PC-3 (cell line): ENCODE measurements around the gene KRTAP4-3. TPM values are rescaled to one million over a fixed set of nuclear protein-coding genes. Genes with fewer than 3 reads are reported as not detected.
A peak's percentile ranks its signal among the peaks of the same experiment; 100 is the strongest.

Source experiments
- ATAC-seq: fragments of 200-7000 bp; cut with Tn5 transposase; 2 replicates; pipeline ENCODE4 v1.9.1; 2020; ENCODE audit warnings: mild to moderate bottlenecking, moderate library complexity
- BruUV-seq: library from RNA; stranded (reverse); fragments of 400-500 nt; replicated peaks from 2 replicates; lab custom pipeline; 2021; lab: Mats Ljungman, UMichigan
- CTCF ChIA-PET: fragments of 300-600 bp; sonication (Branson Sonifier 250); formaldehyde crosslinking; loops from one replicate; lab custom pipeline; 2022; ENCODE audit warnings: antibody characterized with exemption; lab: Charles Lee
- POLR2A ChIA-PET: fragments of 300-600 bp; sonication (Branson Sonifier 250); formaldehyde crosslinking; loops from one replicate; lab custom pipeline; 2022; ENCODE audit warnings: antibody characterized with exemption; ENCODE audit not compliant: unreplicated experiment; lab: Charles Lee
- DNase-seq: peaks from one replicate; pipeline ENCODE4 v3.0.0-alpha.2; 2015
- H2AFZ ChIP-seq: fragments of 300-600 bp; sonication (generic); 2 replicates; pipeline ENCODE4 v1.6.0; 2016; ENCODE audit warnings: antibody characterized with exemption, low read length
- H3F3A ChIP-seq: fragments of 300-600 bp; sonication (generic); one replicate; pipeline ENCODE4 v1.6.0; 2017; ENCODE audit warnings: antibody characterized with exemption, low read length, control low read depth, mild to moderate bottlenecking; ENCODE audit not compliant: unreplicated experiment
- H3K27ac ChIP-seq: fragments of 300-600 bp; sonication (generic); 2 replicates; pipeline ENCODE4 v1.5.1; 2016; ENCODE audit warnings: mild to moderate bottlenecking, low read length
- H3K27me3 ChIP-seq: fragments of 300-600 bp; sonication (generic); 2 replicates; pipeline ENCODE4 v1.6.1; 2016; ENCODE audit warnings: low read length, mixed read lengths
- H3K36me3 ChIP-seq: fragments of 300-600 bp; sonication (generic); 2 replicates; pipeline ENCODE4 v1.6.1; 2016; ENCODE audit warnings: low read depth, mixed run types, low read length, mixed read lengths
- H3K4me1 ChIP-seq: fragments of 300-600 bp; sonication (generic); 2 replicates; pipeline ENCODE4 v1.5.1; 2016; ENCODE audit warnings: low read length; ENCODE audit not compliant: insufficient read depth
- H3K4me2 ChIP-seq: fragments of 300-600 bp; sonication (generic); 2 replicates; pipeline ENCODE4 v1.6.0; 2016; ENCODE audit warnings: low read length
- H3K4me3 ChIP-seq: fragments of 300-600 bp; sonication (generic); 2 replicates; pipeline ENCODE4 v1.5.1; 2016; ENCODE audit warnings: mild to moderate bottlenecking, low read length, mixed read lengths
- H3K79me2 ChIP-seq: fragments of 300-600 bp; sonication (generic); 2 replicates; pipeline ENCODE4 v1.6.1; 2017; ENCODE audit warnings: low read length, mixed read lengths
- H3K9ac ChIP-seq: fragments of 300-600 bp; sonication (generic); 2 replicates; pipeline ENCODE4 v1.6.0; 2016; ENCODE audit warnings: mild to moderate bottlenecking, low read length
- H3K9me2 ChIP-seq: fragments of 300-600 bp; sonication (generic); replicated peaks from 2 replicates; pipeline ENCODE4 v1.6.1; 2016; ENCODE audit warnings: mixed run types, low read length, mixed read lengths
- H3K9me3 ChIP-seq: fragments of 300-600 bp; sonication (generic); 2 replicates; pipeline ENCODE4 v1.6.1; 2016; ENCODE audit warnings: low read length, mixed read lengths
- H4K20me1 ChIP-seq: fragments of 300-600 bp; sonication (generic); 2 replicates; pipeline ENCODE4 v1.6.1; 2016; ENCODE audit warnings: low read length, mixed read lengths
- CTCF ChIP-seq: fragments of 300-600 bp; sonication (generic); conservative IDR thresholded peaks from 2 replicates; pipeline ENCODE4 v1.5.1; 2017; ENCODE audit warnings: antibody characterized with exemption, low read depth, mild to moderate bottlenecking, low read length
- EZH2 ChIP-seq: fragments of 300-600 bp; sonication (generic); IDR thresholded peaks from one replicate; pipeline ENCODE4 v1.6.1; 2017; ENCODE audit warnings: antibody characterized with exemption, mild to moderate bottlenecking, low read length; ENCODE audit not compliant: unreplicated experiment
- EZH2phosphoT487 ChIP-seq: fragments of 300-600 bp; sonication (generic); IDR thresholded peaks from 2 replicates; pipeline ENCODE4 v1.6.1; 2018; ENCODE audit warnings: mild to moderate bottlenecking, antibody characterized with exemption, low read length, borderline replicate concordance
- intact Hi-C: fragments of 100-400 bp; cut with micrococcal nuclease; formaldehyde crosslinking; loops from 2 replicates; pipeline ENCODE4 v1.9.0; 2023
- total RNA-seq: library from RNA; depleted of rRNA; stranded (reverse); fragments of >200 nt; gene quantifications from 2 replicates; pipeline ENCODE4 v1.2.3, GENCODE V29; 2014

Gene KRTAP4-3
- total RNA-seq, 1 experiment from 2014 or later, result not detected

GRCh38 chr17:41185001-41185400, 17.0 kb upstream of the KRTAP4-3 start:
- POLR2A ChIA-PET, result no interaction called here
- CTCF ChIA-PET, result no interaction called here
- intact Hi-C loops, result no loop called here
- Histone ChIP-seq H3K36me3 (no peaks in the 10 kb centered on the region), H3F3A (no peaks in the 10 kb centered on the region), H2AFZ (no peak overlapping the region), H3K4me2 (no peak overlapping the region), H3K9me2 (no peaks in the 10 kb centered on the region), H3K27ac (no peak overlapping the region), H3K4me3 (no peak overlapping the region), H3K9ac (no peak overlapping the region), H4K20me1 (no peaks in the 10 kb centered on the region), H3K27me3 (no peaks in the 10 kb centered on the region), H3K9me3 (no peaks in the 10 kb centered on the region), H3K4me1 (no peaks in the 10 kb centered on the region), H3K79me2 (no peaks in the 10 kb centered on the region)
- BruUV-seq, result no TSS peak
- ATAC-seq, result no peak
- no peak for DNase-seq
- TF ChIP-seq EZH2phosphoT487, result no peak
- no peak for TF ChIP-seq CTCF
- TF ChIP-seq EZH2, result no peak

GRCh38 chr17:41184480-41184961, 16.5 kb upstream of the KRTAP4-3 start, which contains the start of gene KRTAP4-1:
Gene KRTAP4-1 (minus strand): TSS chr17:41184911. CDS start chr17:41184854, 57 bp downstream.
- H3K4me1 ChIP-seq, result no peaks in the 10 kb centered on the region
- intact Hi-C loops, result no loop called here
- no peaks in the 10 kb centered on the region for H3K9me2 ChIP-seq
- H3K36me3 ChIP-seq, result no peaks in the 10 kb centered on the region
- BruUV-seq, result no TSS peak
- H3K4me3 ChIP-seq, result no peak within 1 kb of the TSS
- no peak within 1 kb of the TSS for H3K4me2 ChIP-seq
- no peaks in the 10 kb centered on the region for H3K9me3 ChIP-seq
- ChIA-PET CTCF (no interaction called here), POLR2A (no interaction called here)
- ATAC-seq (no peak), DNase-seq (no peak)
- H3K79me2 ChIP-seq, result no peaks in the 10 kb centered on the region
- no peaks in the 10 kb centered on the region for H3K27me3 ChIP-seq
- no peaks in the 10 kb centered on the region for H4K20me1 ChIP-seq
- no peak within 1 kb of the TSS for H2AFZ ChIP-seq
- no peak within 1 kb of the TSS for H3K9ac ChIP-seq
- H3K27ac ChIP-seq, result no peak within 1 kb of the TSS
- TF ChIP-seq EZH2 (no peak), EZH2phosphoT487 (no peak), CTCF (no peak)
- no peaks in the 10 kb centered on the region for H3F3A ChIP-seq

GRCh38 chr17:41178843-41179616, 11.0 kb upstream of the KRTAP4-3 start:
- Histone ChIP-seq H3K36me3 (no peaks in the 10 kb centered on the region), H2AFZ (no peak overlapping the region), H3K27ac (no peak overlapping the region), H4K20me1 (no peaks in the 10 kb centered on the region), H3K4me3 (no peak overlapping the region), H3K27me3 (no peaks in the 10 kb centered on the region), H3K9me2 (no peaks in the 10 kb centered on the region), H3K9ac (no peak overlapping the region), H3K9me3 (no peaks in the 10 kb centered on the region), H3K79me2 (no peaks in the 10 kb centered on the region), H3K4me1 (peaks cover 4% of the 10 kb centered on the region; the same call in 1 of the 2 replicates), H3F3A (no peaks in the 10 kb centered on the region), H3K4me2 (no peak overlapping the region)
- TF ChIP-seq EZH2 (no peak), EZH2phosphoT487 (no peak), CTCF (no peak)
- ATAC-seq, result no peak
- ChIA-PET POLR2A (no interaction called here), CTCF (no interaction called here)
- peak; percentile 8 for DNase-seq
- intact Hi-C loops, result no loop called here
- BruUV-seq, result no TSS peak
